ENCODE measurements around the gene IREB2. TPM values are rescaled to one million over a fixed set of nuclear protein-coding genes. Genes with fewer than 3 reads are reported as not detected.

Gene IREB2
- total RNA-seq = 19.6 and 42.6 TPM in 2 replicates

GRCh38 chr15:78437762-78438618 is at the start of gene IREB2:
Gene IREB2 (plus strand): TSS chr15:78438216. CDS start chr15:78438338, 122 bp downstream.

GRCh38 chr15:78506971-78507830 is 69.2 kb downstream of the IREB2 start, which contains the start of gene HYKK:
Gene HYKK (plus strand): TSS chr15:78507577. CDS start chr15:78513089, 5,512 bp downstream.

GRCh38 chr15:78540141-78540870 is 102.3 kb downstream of the IREB2 start, which contains the start of gene PSMA4:
Gene PSMA4 (plus strand): TSS chr15:78540444. CDS start chr15:78541928, 1,484 bp downstream.

Other genes with a start within 250 kb of the IREB2 start
- gene ACSBG1, start 203.7 kb upstream of the IREB2 start, total RNA-seq = not detected in 2 replicates
- 2.9 and 3.9 TPM in 2 replicates for gene DNAJA4, start 173.7 kb upstream of the IREB2 start, total RNA-seq
- gene SKIC8, start 138.6 kb upstream of the IREB2 start, total RNA-seq = 50.4 and 59.5 TPM in 2 replicates
- not detected in 2 replicates for gene CRABP1, start 97.9 kb upstream of the IREB2 start, total RNA-seq
- gene HYKK, start 69.4 kb downstream of the IREB2 start, total RNA-seq = 4.0 and 8.0 TPM in 2 replicates
- 114 and 129 TPM in 2 replicates for gene PSMA4, start 102.2 kb downstream of the IREB2 start, total RNA-seq
- gene CHRNA5, start 127.3 kb downstream of the IREB2 start, total RNA-seq = 0.29 and 3.5 TPM in 2 replicates
- not detected in 2 replicates for gene CHRNA3, start 182.8 kb downstream of the IREB2 start, total RNA-seq
- gene CHRNB4, start 203.0 kb downstream of the IREB2 start, total RNA-seq = not detected in 2 replicates

Data from cardiac ventricle fibroblast (primary cell).